Motor neuron (in vitro differentiated cells): ENCODE measurements around the gene CLDN22. TPM values are rescaled to one million over a fixed set of nuclear protein-coding genes. Genes with fewer than 3 reads are reported as not detected.

Source experiments
- ATAC-seq, 8 experiments: fragments of 200-7000 bp; cut with Tn5 transposase; replicated peaks in 6 of 8; 2 replicates each; pipeline ENCODE4 v1.8.0; 2021; ENCODE audit warnings: mild to moderate bottlenecking in 8 of 8, moderate library complexity in 8 of 8
- H3K27ac ChIP-seq, 2 donors: fragments of 250-450 bp; sonication (Bioruptor Pico); 2 replicates each; pipeline ENCODE4 v1.9.0; 2021; ENCODE audit warnings: antibody characterized with exemption in 2 of 2, mild to moderate bottlenecking in 2 of 2, moderate library complexity in 1 of 2
- H3K4me1 ChIP-seq, 2 donors: fragments of 250-450 bp; sonication (Bioruptor Pico); replicated peaks in 1 of 2; 2 replicates each; pipeline ENCODE4 v1.6.1; 2021; ENCODE audit warnings: antibody characterized with exemption in 2 of 2, mild to moderate bottlenecking in 2 of 2, moderate library complexity in 1 of 2
- H3K4me3 ChIP-seq, 5 donors: fragments of 250-450 bp; sonication (Bioruptor Pico); 2 replicates each; pipeline ENCODE4 v1.9.0; 2021; ENCODE audit warnings: antibody characterized with exemption in 5 of 5, mild to moderate bottlenecking in 5 of 5, moderate library complexity in 4 of 5
- WGBS, 10 experiments: fragments of 450-650 bp; shearing (Covaris generic); methylation state at CpG; one replicate each; pipeline ENCODE4 v1.0.0; 2022; 5-methylcytosine and 5-hydroxymethylcytosine counted together
- in situ Hi-C, 9 experiments: fragments of 400-800 bp; cut with MboI; loops; one replicate each; pipeline ENCODE4 v1.15.0; 2021; ENCODE audit warnings: low sequenced_read_pairs in 9 of 9, low pct_unique_long_range_greater_than_20kb in 2 of 9; ENCODE audit not compliant: unreplicated experiment in 9 of 9
- total RNA-seq, 8 experiments: library from RNA; unstranded; fragments of 300-600 nt; gene quantifications; 2 replicates each; pipeline versions ENCODE4 v1.2.3 to v1.2.4, GENCODE V29; 2022

Gene CLDN22
- total RNA-seq: under 1 TPM in 6 of 8 experiments, not detected in 2; 0.14 to 0.46 (median 0.39) TPM

DNA sequence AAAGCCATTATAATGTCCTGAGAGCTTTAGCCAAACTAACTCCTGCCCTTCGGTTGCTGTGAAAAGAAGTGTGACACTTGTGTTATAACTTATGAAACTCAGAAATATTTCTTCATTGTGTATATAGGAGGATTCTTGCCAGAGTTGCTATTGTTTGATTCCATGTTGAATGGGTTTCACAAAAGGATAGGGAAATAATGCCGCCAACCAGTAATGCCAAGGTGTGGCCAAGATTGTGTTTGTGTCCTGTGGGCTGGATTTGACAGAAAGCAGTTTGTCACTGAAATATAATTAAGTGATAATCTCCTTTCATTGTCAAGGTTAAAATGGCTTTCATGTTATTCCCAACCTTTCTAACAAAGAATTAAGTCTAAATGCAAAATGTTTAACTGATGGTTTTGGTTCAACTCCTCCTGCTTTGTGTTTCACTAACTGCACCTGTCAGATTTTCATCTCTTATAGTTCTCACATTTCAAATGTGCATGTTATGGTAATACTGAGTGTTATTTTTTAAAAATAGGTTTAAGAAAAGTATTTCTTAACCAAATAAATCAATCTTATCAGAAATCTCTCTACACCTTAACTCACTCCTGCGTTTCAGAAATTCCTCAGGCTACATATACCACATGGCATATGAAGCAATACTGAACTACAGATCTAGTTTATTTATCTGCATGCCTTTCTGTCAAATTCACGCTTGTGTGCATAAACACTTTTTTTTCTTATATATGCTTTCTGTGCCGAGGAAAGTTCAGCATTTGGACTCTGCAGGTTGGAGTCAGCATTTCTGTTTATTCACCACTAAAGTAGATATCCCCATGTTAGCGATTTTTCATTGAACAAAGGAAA, at the start of gene CLDN22:
TSS of gene CLDN22 (minus strand) at position 66 of the 849 bp plus-strand sequence. CDS start at position 8, 58 bp downstream.
- in situ Hi-C loops: no loop called here
- ATAC-seq: no peak
- Histone ChIP-seq H3K27ac (no peak within 1 kb of the TSS), H3K4me3 (no peak within 1 kb of the TSS), H3K4me1 (no peaks in the 10 kb centered on the region)
- WGBS, 10 experiments: 71 to 100% (median 96%) methylated on average over 3 to 6 of the region's 6 CpGs

DNA sequence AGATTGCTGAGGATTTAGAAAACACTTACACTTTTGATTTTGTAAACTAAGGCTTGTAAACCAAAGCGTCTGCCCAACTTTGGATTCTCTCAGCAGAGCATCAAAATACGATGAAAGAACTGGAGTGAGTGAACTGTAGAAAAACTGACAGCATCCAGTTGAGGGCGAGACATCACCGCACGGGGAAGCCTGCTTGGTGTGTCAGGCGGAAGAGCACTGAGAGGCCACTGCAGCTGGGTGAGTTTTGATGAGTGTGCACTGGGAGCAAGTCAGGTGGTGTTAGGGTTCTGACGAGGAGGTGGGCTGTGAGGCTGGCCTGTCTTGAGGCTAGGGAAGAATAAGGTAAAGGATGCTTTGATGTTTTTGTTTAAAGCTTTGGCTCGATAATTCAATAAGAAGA, 49.0 kb upstream of the CLDN22 start:
- no peak for ATAC-seq
- no peak overlapping the region for H3K4me3 ChIP-seq
- no peak overlapping the region for H3K27ac ChIP-seq
- H3K4me1 ChIP-seq: peaks cover 0 to 11% of the 10 kb centered on the region in 2 donors
- WGBS, 10 experiments: 61 to 93% (median 78%) methylated on average over 1 to 8 of the region's 8 CpGs
- in situ Hi-C loops: no loop called here

DNA sequence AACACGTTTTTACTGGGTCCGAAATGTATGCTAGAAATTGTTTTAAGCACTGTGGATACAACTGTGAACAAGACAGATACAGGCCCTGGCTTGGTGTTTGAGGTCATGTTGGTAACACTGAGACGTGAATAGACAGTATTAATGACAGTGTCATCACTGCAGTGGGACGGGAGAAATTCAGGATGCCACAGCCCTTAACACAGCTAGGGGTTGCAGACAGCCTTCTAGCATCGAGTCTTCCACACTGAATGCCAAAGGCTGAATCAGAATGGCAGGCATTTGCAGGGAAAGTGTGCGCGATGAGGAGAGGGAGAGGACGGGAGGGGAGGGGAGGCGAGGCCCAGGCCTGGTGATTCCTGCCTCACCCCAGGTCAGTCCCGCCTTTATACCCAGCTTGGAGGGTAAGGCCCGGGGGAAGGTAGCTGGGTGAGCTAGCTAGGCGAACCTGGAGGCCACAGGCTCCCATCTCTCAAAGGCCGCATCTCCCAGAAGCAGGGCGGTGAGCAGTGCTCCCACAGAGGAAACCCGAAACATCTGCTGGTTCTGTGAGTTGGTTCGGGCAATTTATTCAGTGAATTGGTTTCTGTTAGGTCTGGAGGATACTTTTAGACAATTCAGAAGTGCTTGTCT, 46.2 kb upstream of the CLDN22 start:
- no peak overlapping the region for H3K27ac ChIP-seq
- ATAC-seq: peak in 3 of 8 experiments; percentile 43 to 72 (median 59)
- 49 to 89% (median 67%) methylated on average over 1 to 9 of the region's 16 CpGs; no CpG with 5 or more reads in 3 of the 10 experiments for WGBS, 10 experiments
- in situ Hi-C loops: no loop called here
- H3K4me3 ChIP-seq: no peak overlapping the region
- H3K4me1 ChIP-seq: peaks cover 2 to 11% of the 10 kb centered on the region in 2 donors

DNA sequence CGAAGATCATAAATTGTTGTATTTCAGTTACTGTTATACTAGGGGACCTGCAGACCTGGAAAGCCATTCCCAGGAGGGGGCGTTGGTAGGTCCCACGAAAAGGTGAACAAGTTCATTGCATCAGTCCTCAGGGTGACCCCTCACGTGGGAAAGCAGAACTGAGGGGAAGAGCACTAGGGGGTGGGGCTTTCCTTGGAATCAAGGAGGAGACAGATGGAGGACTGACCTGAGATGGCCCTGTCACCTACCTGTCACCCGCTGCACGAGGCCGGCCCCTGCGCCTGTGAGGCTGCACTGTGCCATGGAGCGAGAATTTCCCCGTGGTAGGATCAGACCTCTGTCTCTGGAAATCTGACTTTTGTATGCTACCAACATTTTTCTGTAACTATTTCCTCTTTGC, 43.9 kb upstream of the CLDN22 start:
- no peak for ATAC-seq
- in situ Hi-C loops: no loop called here
- 43 to 100% (median 90%) methylated on average over 2 to 7 of the region's 10 CpGs; no CpG with 5 or more reads in 3 of the 10 experiments for WGBS, 10 experiments

DNA sequence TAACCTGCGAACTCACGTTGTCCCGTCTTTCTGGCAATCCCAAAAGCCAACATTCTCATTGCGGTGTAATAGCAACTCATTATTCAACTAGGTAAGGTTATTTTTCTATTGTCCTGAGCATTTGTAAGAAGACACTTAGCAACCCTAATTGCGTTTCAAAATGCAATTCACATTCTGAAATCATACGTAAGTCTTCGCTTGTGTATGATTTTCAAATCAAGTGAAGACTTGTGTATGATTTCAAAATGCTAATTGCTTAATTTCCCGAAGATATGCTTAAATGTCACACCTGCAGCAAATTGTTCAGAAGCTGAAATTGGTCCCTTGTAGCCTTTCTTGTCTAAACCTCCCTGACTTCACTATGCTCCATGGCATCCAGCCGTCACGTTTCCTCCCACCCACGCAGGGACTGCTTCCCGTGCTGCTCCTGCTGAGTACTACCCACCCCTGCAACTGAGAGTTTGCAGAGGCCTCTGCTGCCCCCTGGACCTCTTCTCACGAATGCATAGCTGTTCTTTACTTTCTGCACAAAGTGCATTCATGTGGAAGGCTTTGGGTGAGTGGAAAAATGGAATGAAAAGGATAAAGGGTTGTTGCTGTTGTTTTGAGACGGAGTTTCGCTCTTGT, 43.0 kb upstream of the CLDN22 start:
- H3K4me1 ChIP-seq: peaks cover 2 to 19% of the 10 kb centered on the region in 2 donors
- no peak overlapping the region for H3K4me3 ChIP-seq
- peak in 5 of 8 experiments; percentile 35 to 55 (median 53) for ATAC-seq
- WGBS, 10 experiments: 55 to 100% (median 65%) methylated on average over 1 to 13 of the region's 15 CpGs; no CpG with 5 or more reads in 1 of the 10 experiments
- in situ Hi-C loops: no loop called here
- no peak overlapping the region for H3K27ac ChIP-seq

More for the DNA sequence above, 43.9 kb upstream of the CLDN22 start:
- H3K27ac ChIP-seq: no peak overlapping the region
- H3K4me3 ChIP-seq: no peak overlapping the region
- peaks cover 2 to 11% of the 10 kb centered on the region in 2 donors for H3K4me1 ChIP-seq

DNA sequence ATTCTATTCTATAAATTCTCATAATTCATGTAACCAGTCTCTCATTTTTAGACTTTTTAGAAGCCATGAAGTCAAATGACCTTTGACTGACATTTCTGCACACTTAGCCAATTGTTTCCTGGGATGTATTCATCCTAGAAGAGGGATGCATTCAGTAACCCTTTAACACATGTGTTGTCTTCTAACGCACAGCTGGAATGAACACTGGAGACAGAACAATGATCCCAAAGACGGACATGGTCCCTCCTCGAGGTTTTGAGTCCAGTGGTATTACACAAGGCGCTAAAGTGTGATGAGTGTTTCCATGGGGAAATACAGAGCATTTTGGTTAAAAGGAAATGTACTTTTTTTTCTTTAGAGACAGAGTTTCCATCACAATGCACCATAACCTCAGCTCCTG, 42.0 kb upstream of the CLDN22 start:
- 70 to 100% (median 93%) methylated on average over 1 to 4 of the region's 4 CpGs; no CpG with 5 or more reads in 2 of the 10 experiments for WGBS, 10 experiments
- no peak for ATAC-seq
- Histone ChIP-seq H3K4me1 (peaks cover 2 to 19% of the 10 kb centered on the region in 2 donors), H3K27ac (no peak overlapping the region), H3K4me3 (no peak overlapping the region)
- in situ Hi-C loops: no loop called here

DNA sequence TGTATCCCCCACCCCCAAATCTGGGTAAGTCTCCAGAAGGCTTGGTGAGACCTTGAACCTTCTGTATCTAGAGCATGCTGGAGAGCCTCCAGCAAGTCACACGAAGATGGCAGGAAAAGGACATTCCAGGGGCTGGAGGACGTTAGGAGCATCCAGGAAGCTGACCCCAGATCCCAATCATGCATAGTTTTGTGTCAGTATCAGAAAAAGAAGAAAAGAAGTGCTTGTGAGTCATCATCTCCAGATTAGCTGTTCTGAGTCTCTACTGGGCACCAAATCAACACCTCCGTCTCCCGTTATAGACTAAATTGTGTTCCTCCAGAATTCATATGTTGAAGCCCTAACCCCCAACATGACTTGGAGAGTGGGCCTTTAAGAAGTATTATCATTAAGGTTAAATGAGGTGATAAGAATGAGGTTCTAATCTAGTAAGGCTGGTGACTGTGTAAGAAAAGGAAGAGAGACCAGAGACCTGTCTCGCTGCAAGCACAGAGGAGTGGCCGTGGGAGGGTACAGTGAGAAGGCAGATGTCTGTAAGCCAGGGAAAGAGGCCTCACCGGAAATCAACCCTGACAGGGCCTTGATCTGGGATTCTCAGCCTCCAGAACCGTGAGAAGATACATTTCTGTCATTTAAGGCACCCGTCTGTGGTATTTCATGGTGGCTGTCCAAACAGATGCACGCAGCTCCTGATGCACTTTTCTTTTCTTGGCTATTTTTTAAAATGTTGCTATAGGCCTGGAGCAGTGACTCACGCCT, 40.3 kb upstream of the CLDN22 start:
- no peak overlapping the region for H3K27ac ChIP-seq
- 44 to 100% (median 88%) methylated on average over 1 to 6 of the region's 11 CpGs; no CpG with 5 or more reads in 1 of the 10 experiments for WGBS, 10 experiments
- H3K4me3 ChIP-seq: no peak overlapping the region
- ATAC-seq: peak in 1 of 8 experiments; percentile 22
- in situ Hi-C loops: no loop called here
- peaks cover 5 to 25% of the 10 kb centered on the region in 2 donors for H3K4me1 ChIP-seq

DNA sequence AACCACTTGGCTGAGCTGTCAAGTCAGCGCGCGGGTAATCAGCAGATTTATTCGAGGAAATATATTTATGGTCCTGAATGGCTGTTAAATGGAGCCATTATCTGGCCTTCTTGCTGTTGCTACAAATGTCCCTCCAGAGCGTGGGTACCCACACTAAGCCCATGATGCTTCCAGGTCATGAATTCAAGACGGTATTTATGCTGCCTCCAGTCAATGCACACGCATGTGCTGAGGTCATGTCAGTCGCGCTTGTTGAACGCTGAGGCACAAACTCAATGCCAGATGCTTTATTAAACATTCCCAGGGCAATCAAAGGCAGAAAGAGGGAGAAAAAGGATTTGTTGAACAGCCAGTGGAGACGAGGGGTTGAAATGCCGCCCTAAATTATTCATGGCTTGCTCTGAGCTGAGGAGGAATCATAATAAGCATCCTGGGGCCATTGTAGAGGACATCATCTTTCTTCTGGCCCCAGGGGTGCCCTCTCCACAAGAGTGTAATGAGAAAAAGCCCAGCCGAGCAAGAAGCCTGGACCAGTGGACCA, 38.2 kb upstream of the CLDN22 start:
- Histone ChIP-seq H3K4me3 (no peak overlapping the region), H3K27ac (peak overlapping the region in 1 of 2 donors; percentile 38), H3K4me1 (peaks cover 5 to 25% of the 10 kb centered on the region in 2 donors)
- ATAC-seq: peak in 1 of 8 experiments; percentile 51
- in situ Hi-C loops: no loop called here
- WGBS, 10 experiments: 50 to 100% (median 83%) methylated on average over 1 to 10 of the region's 13 CpGs; no CpG with 5 or more reads in 1 of the 10 experiments

DNA sequence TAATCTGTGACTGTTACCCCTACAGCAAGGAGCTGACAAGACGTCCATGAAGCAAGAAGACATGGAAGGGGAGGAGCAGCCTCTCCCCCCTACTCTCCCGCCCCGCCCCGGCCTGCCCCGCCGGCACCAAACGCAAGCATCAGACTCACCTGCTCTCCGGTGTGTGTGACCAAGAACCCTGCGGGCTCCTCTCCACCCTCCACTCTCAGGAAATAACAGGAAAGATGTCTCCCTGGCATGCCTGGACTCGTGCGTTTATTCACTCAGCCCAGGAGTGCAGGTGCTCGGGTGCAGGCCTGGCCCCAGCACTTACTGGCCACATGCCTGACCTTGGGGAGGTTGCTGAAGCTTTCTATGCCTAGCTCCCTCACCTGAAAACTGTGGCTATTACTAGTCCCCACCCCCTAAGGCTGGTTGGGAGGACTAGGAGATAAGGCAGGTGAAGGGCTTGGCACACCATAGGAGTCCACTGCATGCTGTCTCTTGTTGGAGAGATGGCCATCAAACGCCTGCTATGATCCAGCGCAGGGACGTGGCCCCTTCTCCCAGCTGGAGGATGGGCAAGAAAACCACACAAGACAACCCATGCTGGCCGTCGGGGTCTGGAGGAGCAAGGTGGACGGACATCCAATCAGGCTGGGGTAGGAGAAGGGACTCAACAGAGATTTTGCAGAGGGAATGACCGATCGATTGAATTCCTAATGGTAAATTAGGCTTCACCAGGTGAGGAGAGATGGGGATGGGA, 37.0 kb upstream of the CLDN22 start:
- no peak overlapping the region for H3K4me3 ChIP-seq
- in situ Hi-C loops: no loop called here
- WGBS, 10 experiments: 87 to 100% (median 96%) methylated on average over 2 to 6 of the region's 20 CpGs; no CpG with 5 or more reads in 4 of the 10 experiments
- peaks cover 2 to 25% of the 10 kb centered on the region in 2 donors for H3K4me1 ChIP-seq
- no peak overlapping the region for H3K27ac ChIP-seq
- ATAC-seq: no peak

DNA sequence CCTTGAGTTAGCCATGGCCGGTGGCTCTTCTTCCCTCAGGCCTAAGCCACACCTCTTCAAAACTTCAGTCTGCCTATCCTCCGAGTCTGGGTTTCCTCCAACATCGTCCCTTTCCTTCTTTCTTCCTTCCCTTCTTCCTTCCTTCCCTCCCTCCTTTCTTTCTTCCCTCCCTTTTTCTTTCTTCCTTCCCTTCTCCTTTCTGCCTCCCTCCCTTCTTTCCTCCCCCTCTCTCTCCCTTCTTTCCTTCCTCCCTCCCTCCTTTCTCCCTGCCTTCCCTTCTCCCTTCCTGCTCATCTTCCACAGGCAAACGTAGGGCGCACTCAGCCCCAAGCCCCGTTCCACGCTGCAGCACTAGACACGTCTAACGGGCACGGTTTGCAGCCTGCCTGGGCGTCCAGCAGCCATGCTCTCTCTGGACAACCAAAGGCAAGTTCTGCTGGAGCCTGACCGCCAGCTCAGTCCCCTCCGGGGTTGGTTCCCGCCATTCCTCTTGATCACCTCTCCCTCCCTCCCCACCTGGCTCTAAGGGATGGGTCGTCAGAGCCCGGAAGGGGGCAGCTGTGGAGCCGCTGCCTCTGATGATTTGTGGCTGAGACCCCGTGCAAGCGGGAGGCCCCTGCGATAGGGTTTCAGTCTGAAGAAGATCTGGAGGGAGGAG, 36.2 kb upstream of the CLDN22 start:
- Histone ChIP-seq H3K4me3 (no peak overlapping the region), H3K27ac (no peak overlapping the region), H3K4me1 (peaks cover 2 to 25% of the 10 kb centered on the region in 2 donors)
- 73 to 100% (median 93%) methylated on average over 1 to 10 of the region's 20 CpGs; no CpG with 5 or more reads in 2 of the 10 experiments for WGBS, 10 experiments
- in situ Hi-C loops: no loop called here
- no peak for ATAC-seq

DNA sequence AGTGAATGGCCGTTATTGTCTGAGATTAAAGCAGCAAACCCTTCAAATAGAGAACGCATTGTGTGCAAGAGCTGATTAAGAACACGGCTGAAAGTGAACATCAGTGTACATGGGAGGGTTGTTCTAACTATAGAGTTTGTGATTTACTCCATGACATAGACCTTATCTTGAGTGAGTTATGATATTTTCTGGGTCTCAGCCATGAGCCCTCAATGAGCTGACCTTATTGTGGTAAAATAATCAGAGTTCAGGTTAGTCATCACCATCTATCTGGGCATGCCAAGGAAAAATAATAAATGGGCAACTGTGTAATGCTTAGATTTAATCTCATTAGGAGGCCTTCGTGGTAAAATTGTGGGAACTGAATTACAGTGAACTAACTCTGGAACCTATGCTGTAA, 35.3 kb upstream of the CLDN22 start:
- Histone ChIP-seq H3K27ac (no peak overlapping the region), H3K4me3 (no peak overlapping the region), H3K4me1 (peaks cover 2 to 25% of the 10 kb centered on the region in 2 donors)
- peak in 5 of 8 experiments; percentile 88 to 93 (median 90) for ATAC-seq
- WGBS, 10 experiments: 0 to 75% (median 62%) methylated on average over 1 to 3 of the region's 4 CpGs; no CpG with 5 or more reads in 1 of the 10 experiments
- in situ Hi-C loops: no loop called here
